Central memory CD8-positive, alpha-beta T cell (primary cell): ENCODE data around the gene EMP2.
"Not testable (repeated sequence)": the region's sequence is repeated elsewhere in the genome, so short reads cannot be mapped to it uniquely, and the experiment has no call there.

Source experiments
- ATAC-seq: fragments of 150-1000 bp; cut with Tn5 transposase; replicated peaks from 2 replicates; pipeline ENCODE4 v1.10.0; 2022; ENCODE audit warnings: mild to moderate bottlenecking, moderate FRiP score, moderate number of reproducible peaks; ENCODE audit not compliant: poor library complexity, severe bottlenecking; ENCODE audit errors: extremely low read depth
- DNase-seq, 2 donors: peaks; one replicate each; pipeline ENCODE4 v3.0.0; 2021; ENCODE audit warnings: low spot score in 2 of 2
- H3K27ac Mint-ChIP-seq: one replicate; pipeline ENCODE4 v1.8.0; 2022; ENCODE audit warnings: low read depth, mild to moderate bottlenecking, moderate library complexity, mixed read lengths
- H3K27me3 Mint-ChIP-seq: one replicate; pipeline ENCODE4 v1.8.0; 2022; ENCODE audit warnings: mixed read lengths
- H3K36me3 Mint-ChIP-seq: one replicate; pipeline ENCODE4 v1.8.0; 2022; ENCODE audit warnings: mild to moderate bottlenecking, moderate library complexity, mixed read lengths; ENCODE audit not compliant: insufficient read depth
- H3K4me1 Mint-ChIP-seq: one replicate; pipeline ENCODE4 v1.8.0; 2022; ENCODE audit warnings: mixed read lengths
- H3K4me3 Mint-ChIP-seq: one replicate; pipeline ENCODE4 v1.8.0; 2022; ENCODE audit warnings: mild to moderate bottlenecking, moderate library complexity, mixed read lengths
- H3K9me3 Mint-ChIP-seq: one replicate; pipeline ENCODE4 v1.8.0; 2022; ENCODE audit warnings: mixed read lengths

The EMP2 gene, protein sequence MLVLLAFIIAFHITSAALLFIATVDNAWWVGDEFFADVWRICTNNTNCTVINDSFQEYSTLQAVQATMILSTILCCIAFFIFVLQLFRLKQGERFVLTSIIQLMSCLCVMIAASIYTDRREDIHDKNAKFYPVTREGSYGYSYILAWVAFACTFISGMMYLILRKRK

DNA sequence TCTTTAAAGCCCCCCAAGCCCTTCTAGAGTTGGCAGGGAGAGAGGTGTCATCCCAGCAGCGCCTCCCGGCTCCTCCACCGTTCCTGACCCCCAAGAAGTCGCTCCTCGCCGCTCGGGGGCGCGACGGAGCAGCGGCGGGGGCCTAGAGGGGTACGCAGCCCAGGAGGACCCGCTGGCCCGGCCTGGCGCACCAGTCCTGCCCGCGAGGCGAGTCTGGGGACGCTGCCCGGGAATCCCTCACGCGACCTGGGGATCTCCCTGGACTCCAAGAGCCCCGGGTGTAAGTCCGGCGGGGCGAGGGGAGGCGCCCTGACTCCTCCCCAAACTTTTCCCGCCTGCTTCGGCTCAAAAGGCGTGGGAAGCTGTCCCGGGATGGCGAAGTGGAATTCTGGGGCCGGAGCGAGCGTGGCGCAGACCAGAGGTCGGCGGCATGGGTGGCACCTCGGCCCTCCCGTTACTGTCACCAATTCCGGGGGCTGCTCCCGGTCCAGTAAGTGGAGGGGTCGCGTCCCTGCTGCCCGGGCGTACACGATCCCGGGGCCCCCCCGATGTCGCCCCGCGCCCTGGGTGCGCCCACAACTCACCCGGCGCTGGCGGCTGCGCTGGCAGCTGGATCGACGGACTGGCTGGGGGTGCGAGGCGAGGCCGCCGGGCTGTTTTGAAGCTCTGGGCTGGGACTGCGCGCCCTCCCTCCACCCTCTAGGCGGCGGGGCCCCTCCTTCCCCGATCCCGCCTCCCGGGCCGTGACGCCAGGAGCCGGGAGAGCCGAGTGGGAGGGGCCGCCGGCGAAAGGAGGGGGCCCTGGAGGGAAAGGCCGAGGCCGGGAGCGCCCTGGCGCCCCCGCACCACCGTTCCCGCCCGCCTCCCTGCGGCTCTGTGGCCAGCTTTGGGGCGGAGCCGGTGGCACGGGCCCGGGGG, at the start of gene EMP2:
Gene EMP2 (minus strand): TSS at position 634 of the 918 bp plus-strand sequence. CDS start 32,981 bp downstream, outside the sequence.
- no peak within 1 kb of the TSS for H3K4me3 Mint-ChIP-seq
- ATAC-seq (no peak), DNase-seq (no peak)
- no peaks in the 10 kb centered on the region for H3K4me1 Mint-ChIP-seq
- H3K27me3 Mint-ChIP-seq, result peaks cover 82% of the 10 kb centered on the region
- H3K36me3 Mint-ChIP-seq, result no peaks in the 10 kb centered on the region
- no peak within 1 kb of the TSS for H3K27ac Mint-ChIP-seq
- no peaks in the 10 kb centered on the region for H3K9me3 Mint-ChIP-seq

DNA sequence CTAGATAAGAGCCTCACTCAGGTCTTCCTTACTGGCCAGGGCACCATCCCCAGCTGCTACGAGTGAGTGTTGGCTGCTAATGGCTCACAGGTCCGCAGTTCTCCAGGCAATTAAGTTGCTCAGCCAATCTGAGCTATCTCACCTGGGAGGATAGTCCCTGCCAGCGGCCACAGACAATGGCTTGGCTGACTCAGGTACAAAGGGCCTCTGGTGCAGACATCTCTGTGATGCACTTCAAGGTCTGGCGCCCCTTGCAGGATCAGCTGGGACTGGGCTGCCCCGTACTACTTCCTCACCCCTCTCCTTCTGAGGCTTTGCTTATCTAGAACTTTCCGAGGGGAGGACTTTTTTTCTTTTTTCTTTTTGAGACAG, 49.2 kb upstream of the EMP2 start:
- Mint-ChIP-seq H3K27me3 (peaks cover 33% of the 10 kb centered on the region), H3K27ac (no peak overlapping the region), H3K4me3 (no peak overlapping the region), H3K36me3 (no peaks in the 10 kb centered on the region), H3K9me3 (no peaks in the 10 kb centered on the region), H3K4me1 (no peaks in the 10 kb centered on the region)
- no peak for ATAC-seq
- no peak for DNase-seq

DNA sequence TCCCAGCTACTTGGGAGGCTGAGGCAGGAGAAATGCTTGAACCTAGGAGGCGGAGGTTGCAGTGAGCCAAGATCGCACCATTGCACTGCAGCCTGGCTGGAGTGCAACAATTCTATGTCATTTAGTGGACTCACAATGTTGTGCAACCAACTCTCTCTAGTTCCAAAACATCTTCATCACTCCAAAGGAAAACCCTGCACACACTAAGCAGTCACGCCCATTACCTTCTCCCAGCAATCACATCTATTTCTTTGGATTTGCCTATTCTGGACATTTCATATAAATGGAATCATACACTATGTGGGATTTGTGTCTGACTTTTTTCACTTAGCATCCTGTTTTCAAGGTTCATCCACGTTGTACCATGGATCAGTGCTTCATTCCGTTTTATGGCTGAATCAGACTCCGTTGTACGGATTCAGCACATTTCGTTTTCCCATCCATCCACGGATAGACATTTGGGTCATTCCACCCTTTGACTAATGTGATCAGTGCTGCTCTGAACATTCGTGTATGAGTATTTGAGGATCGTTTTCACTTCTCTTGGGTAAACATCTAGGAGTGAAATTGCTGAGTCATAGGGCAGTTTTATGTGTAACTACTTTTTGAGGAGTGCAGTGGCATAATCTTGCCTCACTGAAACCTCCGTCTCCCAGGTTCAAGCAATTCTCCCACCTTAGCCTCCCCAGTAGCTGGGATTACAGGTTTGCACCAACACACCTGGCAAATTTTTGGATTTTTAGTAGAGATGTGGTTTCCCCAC, 45.4 kb upstream of the EMP2 start:
- DNase-seq, result no peak
- H3K9me3 Mint-ChIP-seq, result no peaks in the 10 kb centered on the region
- H3K27me3 Mint-ChIP-seq, result peaks cover 2% of the 10 kb centered on the region
- no peaks in the 10 kb centered on the region for H3K36me3 Mint-ChIP-seq
- H3K4me3 Mint-ChIP-seq, result no peak overlapping the region
- no peak for ATAC-seq
- H3K27ac Mint-ChIP-seq, result no peak overlapping the region
- H3K4me1 Mint-ChIP-seq, result no peaks in the 10 kb centered on the region

DNA sequence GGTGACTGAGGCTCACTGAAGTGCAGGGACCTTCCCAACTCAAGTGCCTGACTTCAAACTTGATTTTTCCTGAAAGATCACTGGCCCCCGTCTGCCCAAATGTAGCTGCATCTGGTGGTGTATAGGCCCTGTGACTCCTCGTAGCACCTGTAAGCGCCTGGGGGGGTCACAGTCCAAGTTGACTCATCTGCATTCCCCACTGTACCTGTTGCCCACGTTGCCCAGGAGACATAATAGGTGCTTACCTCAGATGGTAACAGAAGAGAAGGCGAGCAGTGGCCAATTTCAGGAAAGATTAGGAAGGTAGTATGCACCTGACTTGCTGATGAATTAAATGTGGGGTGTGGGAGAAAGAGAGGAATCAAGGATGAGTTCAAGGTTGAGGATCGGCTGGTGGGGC, 44.1 kb upstream of the EMP2 start:
- DNase-seq, result no peak
- ATAC-seq, result no peak
- no peak overlapping the region for H3K4me3 Mint-ChIP-seq
- peaks cover 4% of the 10 kb centered on the region for H3K4me1 Mint-ChIP-seq
- H3K27me3 Mint-ChIP-seq, result peaks cover 11% of the 10 kb centered on the region
- no peaks in the 10 kb centered on the region for H3K36me3 Mint-ChIP-seq
- no peak overlapping the region for H3K27ac Mint-ChIP-seq
- no peaks in the 10 kb centered on the region for H3K9me3 Mint-ChIP-seq

DNA sequence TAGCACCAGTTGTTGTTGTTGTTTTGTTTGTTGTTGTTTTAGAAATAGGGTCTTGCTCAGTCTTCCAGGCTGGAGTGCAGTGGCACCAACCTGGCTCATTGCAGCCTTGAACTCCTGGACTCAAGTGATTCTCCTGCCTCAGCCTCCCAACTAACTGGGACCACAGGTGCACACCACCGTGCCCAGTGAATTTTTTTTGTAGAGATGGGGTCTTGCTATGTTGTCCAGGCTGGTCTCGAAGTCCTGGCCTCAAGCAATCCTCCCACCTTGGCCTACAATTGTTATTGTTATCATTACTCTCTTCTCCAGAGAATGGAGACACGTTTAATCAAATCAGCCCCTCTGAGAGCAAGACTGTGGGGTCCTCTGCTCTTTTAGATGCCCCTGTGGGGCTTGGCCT, 42.7 kb upstream of the EMP2 start:
- Mint-ChIP-seq H3K27me3 (peaks cover 26% of the 10 kb centered on the region), H3K4me1 (peaks cover 4% of the 10 kb centered on the region)
- no peak for ATAC-seq

DNA sequence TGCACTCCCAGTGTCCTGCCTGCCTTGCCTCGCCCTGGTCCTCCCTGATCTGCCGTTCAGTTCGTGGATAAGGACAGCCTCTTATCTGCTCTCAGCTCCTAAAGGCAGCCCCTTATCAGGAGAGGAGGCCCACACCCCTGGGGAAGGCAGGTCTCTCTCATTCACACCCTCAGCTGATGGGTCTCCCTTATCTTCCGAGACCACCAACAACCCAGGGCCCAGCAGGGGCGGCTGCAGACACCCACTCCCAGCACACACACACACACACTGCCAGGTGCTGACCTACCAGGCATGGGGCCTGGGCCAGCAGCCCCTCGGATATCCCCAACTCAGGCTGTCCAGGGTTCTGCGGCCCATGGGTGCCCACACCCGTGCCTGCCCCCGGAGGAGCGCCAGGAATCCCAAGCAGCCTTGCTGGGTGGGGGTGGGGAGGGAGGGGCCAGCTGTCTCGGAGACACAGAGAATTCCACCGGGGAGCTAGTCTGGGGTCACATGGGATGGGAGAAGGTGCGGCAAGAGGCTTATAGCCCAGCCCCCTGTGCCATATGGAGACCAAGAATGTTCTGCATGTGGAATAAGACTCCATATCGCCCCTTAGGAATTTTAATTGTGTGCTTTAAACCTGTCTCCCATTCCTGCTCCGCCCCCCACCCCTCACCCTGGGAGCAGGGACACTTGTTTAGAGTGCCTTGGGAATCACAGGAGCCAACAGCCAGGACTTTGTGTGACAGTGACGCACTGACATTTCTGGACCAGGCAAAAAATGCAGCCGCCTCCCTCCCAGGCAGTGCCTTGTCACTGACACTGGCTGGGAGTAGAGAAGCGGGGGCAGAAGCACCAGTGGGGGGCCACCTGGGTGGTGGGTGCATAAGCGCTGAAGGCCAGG, 41.9 kb upstream of the EMP2 start:
- no peaks in the 10 kb centered on the region for H3K9me3 Mint-ChIP-seq
- H3K27me3 Mint-ChIP-seq, result peaks cover 34% of the 10 kb centered on the region
- H3K36me3 Mint-ChIP-seq, result no peaks in the 10 kb centered on the region
- peaks cover 4% of the 10 kb centered on the region for H3K4me1 Mint-ChIP-seq
- no peak for DNase-seq
- H3K27ac Mint-ChIP-seq, result no peak overlapping the region
- no peak overlapping the region for H3K4me3 Mint-ChIP-seq
- ATAC-seq, result no peak

More for the DNA sequence above, 42.7 kb upstream of the EMP2 start:
- Mint-ChIP-seq H3K36me3 (no peaks in the 10 kb centered on the region), H3K27ac (no peak overlapping the region), H3K9me3 (no peaks in the 10 kb centered on the region), H3K4me3 (no peak overlapping the region)
- no peak for DNase-seq

DNA sequence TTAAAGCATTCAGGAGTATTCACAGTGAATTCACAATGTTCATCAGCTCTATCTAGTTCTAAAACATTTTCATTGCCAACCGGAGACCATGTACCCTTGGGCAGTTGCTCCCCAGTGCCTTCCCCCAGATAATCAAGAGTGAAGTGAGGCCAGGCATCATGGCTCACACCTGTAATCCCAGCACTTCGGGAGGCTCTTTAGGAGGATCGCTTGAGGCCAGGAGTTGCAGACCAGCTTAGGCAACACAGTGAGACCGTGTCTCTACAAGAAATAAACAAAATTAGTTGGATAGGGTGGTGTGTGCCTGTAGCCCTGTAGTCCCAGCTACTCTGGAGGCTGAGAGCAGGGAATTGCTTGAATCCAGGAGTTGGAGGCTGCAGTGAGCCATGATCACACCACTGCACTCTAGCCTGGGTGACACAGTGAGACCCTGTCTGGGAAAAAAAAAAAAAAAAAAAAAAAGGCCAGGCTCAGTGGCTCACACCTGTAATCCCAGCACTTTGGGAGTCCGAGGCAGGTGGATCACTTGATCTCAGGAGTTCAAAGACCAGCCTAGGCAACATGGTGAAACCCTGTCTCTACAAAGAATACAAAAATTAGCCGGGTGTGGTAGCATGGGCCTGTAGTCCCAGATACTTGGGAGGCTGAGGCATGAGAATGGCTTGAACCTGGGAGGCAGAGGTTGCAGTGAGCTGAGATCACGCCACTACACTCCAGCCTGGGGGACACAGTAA, 41.0 kb upstream of the EMP2 start:
- peaks cover 38% of the 10 kb centered on the region for H3K27me3 Mint-ChIP-seq
- H3K36me3 Mint-ChIP-seq, H3K4me3 Mint-ChIP-seq, H3K27ac Mint-ChIP-seq, DNase-seq, H3K4me1 Mint-ChIP-seq, ATAC-seq, H3K9me3 Mint-ChIP-seq: not testable (repeated sequence)

DNA sequence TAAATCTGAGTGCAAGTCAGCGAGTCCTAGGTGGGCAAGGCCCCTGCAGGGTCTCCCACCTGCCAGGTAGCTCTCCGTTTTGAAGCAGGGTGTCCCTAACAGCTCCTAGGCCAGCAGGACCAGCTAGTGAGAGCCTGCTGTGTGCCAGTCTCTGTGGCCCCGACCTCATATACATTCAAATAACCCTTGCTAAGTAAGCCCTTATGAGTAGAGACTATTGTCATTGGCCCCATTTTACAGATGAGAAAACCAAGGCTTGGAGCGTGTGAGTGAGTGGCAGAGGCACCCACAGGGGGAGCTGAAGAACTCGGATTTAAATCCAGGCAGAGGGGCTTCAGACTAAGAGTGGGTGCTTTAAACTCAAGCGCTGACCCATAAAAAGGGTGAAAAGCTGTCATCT, 39.7 kb upstream of the EMP2 start:
- Mint-ChIP-seq H3K4me1 (peaks cover 4% of the 10 kb centered on the region), H3K27me3 (peaks cover 45% of the 10 kb centered on the region), H3K27ac (no peak overlapping the region), H3K9me3 (no peaks in the 10 kb centered on the region), H3K36me3 (no peaks in the 10 kb centered on the region), H3K4me3 (no peak overlapping the region)
- ATAC-seq (no peak), DNase-seq (no peak)

DNA sequence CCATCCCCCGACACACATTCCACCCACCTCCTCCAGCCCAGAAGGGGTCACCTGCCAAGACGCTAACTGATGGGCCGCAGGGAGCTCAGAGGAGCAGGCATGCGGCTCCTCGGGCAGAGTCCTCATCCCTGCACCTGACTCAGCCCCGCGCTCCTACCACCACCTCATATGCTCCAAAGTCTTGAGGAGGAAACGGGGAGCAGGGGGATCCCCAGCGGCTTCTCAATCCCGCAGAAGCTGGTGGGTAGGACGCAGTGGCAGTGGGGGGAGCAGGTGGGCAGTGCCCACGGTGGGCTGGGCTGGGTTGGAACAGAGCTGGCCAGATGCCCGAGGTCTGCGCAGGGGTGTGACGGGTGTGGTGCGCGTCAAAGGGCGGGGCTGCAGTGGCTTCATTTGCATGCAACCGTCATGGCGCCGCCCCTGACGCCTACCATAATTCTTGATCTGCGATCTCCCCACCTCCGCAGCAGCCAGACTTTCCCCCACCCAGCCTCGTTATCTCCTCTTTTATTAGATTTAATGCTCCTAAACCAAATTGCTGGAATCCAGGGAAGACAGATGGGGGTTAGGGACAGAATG, 39.0 kb upstream of the EMP2 start:
- no peak for ATAC-seq
- H3K27me3 Mint-ChIP-seq, result peaks cover 45% of the 10 kb centered on the region

DNA sequence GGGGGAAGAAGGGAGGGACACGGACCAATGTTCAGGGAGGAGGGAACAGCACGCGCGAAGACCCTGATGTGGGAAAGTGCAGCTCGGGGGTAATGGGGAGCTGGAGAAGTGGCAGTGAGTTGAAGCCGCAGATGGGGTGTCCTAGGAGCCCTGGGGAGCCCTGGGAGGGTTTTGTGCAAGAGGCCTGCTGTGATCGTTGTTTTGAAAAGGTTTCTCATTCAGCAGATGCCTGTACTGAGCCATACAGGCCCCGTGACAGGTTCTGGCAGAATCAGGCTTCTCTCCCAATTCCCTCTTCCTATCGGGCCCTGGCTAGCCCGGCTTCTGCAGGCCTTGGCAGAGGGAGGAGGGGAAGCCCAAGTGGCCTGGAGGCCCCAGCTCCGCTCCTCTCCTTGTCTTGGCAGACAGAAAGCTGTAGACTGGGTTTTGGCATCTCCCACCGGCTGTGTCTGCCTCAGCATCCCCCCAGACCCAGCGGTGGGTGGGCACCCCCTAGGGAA, 38.4 kb upstream of the EMP2 start:
- Mint-ChIP-seq H3K27ac (no peak overlapping the region), H3K36me3 (no peaks in the 10 kb centered on the region), H3K9me3 (no peaks in the 10 kb centered on the region), H3K4me1 (peaks cover 4% of the 10 kb centered on the region), H3K4me3 (no peak overlapping the region), H3K27me3 (peaks cover 45% of the 10 kb centered on the region)
- DNase-seq (no peak), ATAC-seq (no peak)

More for the DNA sequence above, 39.0 kb upstream of the EMP2 start:
- Mint-ChIP-seq H3K27ac (no peak overlapping the region), H3K36me3 (no peaks in the 10 kb centered on the region), H3K4me1 (peaks cover 4% of the 10 kb centered on the region), H3K4me3 (no peak overlapping the region), H3K9me3 (no peaks in the 10 kb centered on the region)
- DNase-seq, result no peak

DNA sequence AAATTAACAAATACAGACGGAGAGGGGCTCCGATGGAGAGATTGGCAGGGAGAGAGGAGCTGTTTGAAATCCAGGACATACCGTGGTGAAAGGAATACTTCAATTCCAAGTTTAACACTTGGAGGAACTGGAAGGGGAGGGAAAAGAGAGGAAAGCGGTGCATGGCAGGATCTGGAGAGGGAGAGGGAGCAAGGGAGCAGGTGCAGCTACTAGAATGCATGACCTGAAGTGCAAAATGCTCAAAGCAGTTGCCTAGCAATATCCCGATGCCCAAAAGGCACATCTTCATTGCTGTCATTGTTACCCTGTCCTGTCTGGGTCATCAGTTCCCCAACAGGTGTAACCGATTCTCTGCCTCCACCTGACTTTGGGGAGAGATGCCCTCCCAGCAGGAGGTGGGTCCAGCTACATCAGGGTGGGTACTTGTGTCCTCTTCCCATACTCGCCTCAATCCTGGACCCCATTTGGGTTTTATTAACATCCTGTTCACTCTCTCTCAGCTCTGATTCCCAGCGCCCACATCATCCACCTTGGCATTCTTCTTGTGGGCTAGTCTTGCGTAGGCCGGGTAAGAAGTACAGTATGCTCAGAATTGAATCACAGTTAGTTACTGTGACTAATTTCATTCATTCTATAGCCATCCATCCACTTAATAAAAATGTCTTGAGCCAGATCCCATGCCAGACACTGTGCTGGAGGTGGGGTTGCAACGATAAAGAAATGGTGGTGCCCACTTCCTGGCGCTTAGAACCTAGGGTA, 37.4 kb upstream of the EMP2 start:
- H3K4me3 Mint-ChIP-seq, result no peak overlapping the region
- H3K27ac Mint-ChIP-seq, result no peak overlapping the region
- no peaks in the 10 kb centered on the region for H3K9me3 Mint-ChIP-seq
- no peak for DNase-seq
- no peaks in the 10 kb centered on the region for H3K36me3 Mint-ChIP-seq
- no peak for ATAC-seq
- peaks cover 4% of the 10 kb centered on the region for H3K4me1 Mint-ChIP-seq
- peaks cover 45% of the 10 kb centered on the region for H3K27me3 Mint-ChIP-seq
